B cell (primary cell): ENCODE measurements around the gene ZNF415. TPM values are rescaled to one million over a fixed set of nuclear protein-coding genes. Genes with fewer than 3 reads are reported as not detected.

Experiments used
- ATAC-seq: fragments of 200-7000 bp; cut with Tn5 transposase; one replicate; pipeline ENCODE4 v1.10.0; 2021; ENCODE audit warnings: low read depth, mild to moderate bottlenecking, moderate number of reproducible peaks, moderate library complexity
- CTCF ChIA-PET: fragments of 350-600 bp; sonication (Branson Sonifier 250); formaldehyde crosslinking; loops from one replicate; lab custom pipeline; 2021; ENCODE audit warnings: antibody characterized with exemption, inconsistent platforms; lab: Charles Lee
- POLR2A ChIA-PET: fragments of 350-600 bp; sonication (Branson Sonifier 250); formaldehyde crosslinking; loops from one replicate; lab custom pipeline; 2021; ENCODE audit warnings: antibody characterized with exemption; lab: Charles Lee
- DNase-seq: peaks from one replicate; pipeline ENCODE4 v3.0.0; 2013
- H2AFZ ChIP-seq: 2 replicates; pipeline ENCODE4 v1.6.1; 2012; ENCODE audit warnings: mild to moderate bottlenecking, low read depth, low read length; ENCODE audit not compliant: insufficient read depth, poor library complexity, severe bottlenecking
- H3K27ac ChIP-seq, 2 donors: 1 replicate in 1 of 2; 2 replicates in 1 of 2; pipeline ENCODE4 v1.5.1; 2012 to 2013; ENCODE audit warnings: low read length in 2 of 2, mild to moderate bottlenecking in 2 of 2, moderate library complexity in 1 of 2
- H3K27me3 ChIP-seq, 4 experiments: fragments of 200-600 bp in 1 of 4; sonication (generic) in 1 of 4; replicated peaks in 1 of 4; 1 replicate in 2 of 4; 2 replicates in 2 of 4; pipeline versions ENCODE4 v1.6.1 to v1.7.0; 2013 to 2016; ENCODE audit warnings: low read length in 3 of 4, mild to moderate bottlenecking in 2 of 4, mixed read lengths in 1 of 4, moderate library complexity in 1 of 4; ENCODE audit not compliant: insufficient read depth in 4 of 4, control insufficient read depth in 3 of 4; ENCODE audit errors: control extremely low read depth in 1 of 4
- H3K36me3 ChIP-seq, 2 experiments: replicated peaks in 1 of 2; 1 replicate in 1 of 2; 2 replicates in 1 of 2; pipeline versions ENCODE4 v1.6.1 to v1.7.1; 2013; ENCODE audit warnings: low read length in 1 of 2; ENCODE audit not compliant: insufficient read depth in 2 of 2, control insufficient read depth in 1 of 2; ENCODE audit errors: control extremely low read depth in 1 of 2, extremely low read depth in 1 of 2
- H3K4me1 ChIP-seq, 2 donors: fragments of 200-600 bp in 1 of 2; sonication (generic) in 1 of 2; 1 replicate in 1 of 2; 2 replicates in 1 of 2; pipeline versions ENCODE4 v1.5.1 to v1.6.1; 2013 to 2017; ENCODE audit warnings: low read length in 2 of 2; ENCODE audit not compliant: control insufficient read depth in 2 of 2, insufficient read depth in 2 of 2
- H3K4me2 ChIP-seq: replicated peaks from 2 replicates; pipeline ENCODE3; 2012; ENCODE audit warnings: mild to moderate bottlenecking, low read depth, low read length; ENCODE audit not compliant: poor library complexity, severe bottlenecking
- H3K4me3 ChIP-seq, 5 experiments: fragments of 200-600 bp in 1 of 5; sonication (generic) in 1 of 5; 1 replicate in 3 of 5; 2 replicates in 2 of 5; pipeline versions ENCODE4 v1.5.1 to v1.7.0; 2011 to 2016; ENCODE audit warnings: low read length in 4 of 5, mild to moderate bottlenecking in 4 of 5, low read depth in 2 of 5, control low read depth in 1 of 5, moderate library complexity in 1 of 5; ENCODE audit not compliant: insufficient read depth in 1 of 5; ENCODE audit errors: control extremely low read depth in 1 of 5, extremely low read depth in 1 of 5
- H3K79me2 ChIP-seq: fragments of 200-600 bp; sonication (generic); one replicate; pipeline ENCODE4 v1.6.0; 2016; ENCODE audit warnings: low read length; ENCODE audit not compliant: control insufficient read depth, insufficient read depth
- H3K9ac ChIP-seq: fragments of 200-600 bp; sonication (generic); 2 replicates; pipeline ENCODE4 v1.6.1; 2017; ENCODE audit warnings: mild to moderate bottlenecking, low read length, moderate library complexity
- H3K9me3 ChIP-seq, 3 donors: one replicate each; pipeline versions ENCODE4 v1.6.1 to v1.7.1; 2013; ENCODE audit warnings: low read length in 2 of 3; ENCODE audit not compliant: control insufficient read depth in 2 of 3, insufficient read depth in 1 of 3; ENCODE audit errors: control extremely low read depth in 1 of 3
- H4K20me1 ChIP-seq: 2 replicates; pipeline ENCODE4 v1.6.0; 2012; ENCODE audit warnings: mild to moderate bottlenecking, low read length; ENCODE audit not compliant: insufficient read depth, control insufficient read depth, poor library complexity, severe bottlenecking
- H3K27ac Mint-ChIP-seq: one replicate; pipeline ENCODE4 v1.8.0; 2021; ENCODE audit warnings: mixed read lengths
- H3K27me3 Mint-ChIP-seq: one replicate; pipeline ENCODE4 v1.8.0; 2021; ENCODE audit warnings: mixed read lengths
- H3K4me1 Mint-ChIP-seq: one replicate; pipeline ENCODE4 v1.8.0; 2021; ENCODE audit warnings: mixed read lengths
- H3K4me3 Mint-ChIP-seq: one replicate; pipeline ENCODE4 v1.8.0; 2021; ENCODE audit warnings: mixed read lengths
- H3K9me3 Mint-ChIP-seq: one replicate; pipeline ENCODE4 v1.8.0; 2022; ENCODE audit warnings: mixed read lengths; ENCODE audit not compliant: insufficient read depth
- EZH2 ChIP-seq: IDR thresholded peaks from 2 replicates; pipeline ENCODE4 v1.6.1; 2012; ENCODE audit warnings: borderline replicate concordance, low read depth, mild to moderate bottlenecking, moderate library complexity, low read length; ENCODE audit not compliant: insufficient read depth, poor library complexity, severe bottlenecking
- WGBS: methylation state at CpG from one replicate; pipeline ENCODE4 v1.1.5; 2013; ENCODE audit warnings: missing lambda C conversion rate; ENCODE audit not compliant: insufficient coverage; 5-methylcytosine and 5-hydroxymethylcytosine counted together
- intact Hi-C: fragments of 100-400 bp; cut with micrococcal nuclease; formaldehyde crosslinking; loops from one replicate; pipeline ENCODE4 v1.10.0; 2022
- polyA plus RNA-seq: library from polyadenylated mRNA; depleted of rRNA; stranded (reverse); fragments of >200 nt; gene quantifications from 2 replicates; pipeline ENCODE4 v1.2.3, GENCODE V29; 2012
- total RNA-seq, 2 donors: library from RNA; stranded (reverse); fragments of 120-200 nt in 1 of 2; gene quantifications; 1 replicate in 1 of 2; 2 replicates in 1 of 2; pipeline versions ENCODE4 v1.2.3 to v1.2.4, GENCODE V29; 2013 to 2022
- TF ChIP-seq, protein P1 (sequence below): fragments of 200-600 bp; IDR thresholded peaks from one replicate; pipeline ENCODE4 v1.8.0; 2022; ENCODE audit warnings: antibody characterized with exemption, mild to moderate bottlenecking

ZNF415 gene
- total and polyA plus RNA-seq, 2 donors (not counting 1 experiment from before 2014, with no cell fraction given), result 4.2 to 6.7 TPM

DNA sequence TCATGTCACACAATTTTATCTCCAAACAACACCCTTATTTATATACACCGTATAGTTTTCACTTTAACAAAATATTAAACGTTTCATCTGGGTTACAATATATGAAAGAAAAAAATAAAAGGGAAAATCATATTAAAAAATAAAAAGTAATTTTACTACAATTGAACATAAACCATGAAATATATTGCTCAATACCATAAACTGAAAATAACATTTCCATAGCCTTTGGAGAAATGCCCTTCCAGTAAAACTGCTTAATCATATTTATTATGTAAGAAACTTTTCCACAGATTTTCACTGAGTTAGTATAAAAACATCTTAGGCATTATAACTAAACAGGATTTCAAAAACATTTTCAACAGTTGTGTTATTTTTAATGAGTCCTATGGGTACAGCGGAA lies 27.6 kb upstream of the ZNF415 start:
- intact Hi-C loops, result no loop called here
- ATAC-seq (no peak), DNase-seq (no peak)
- Histone ChIP-seq H3K4me2 (no peak overlapping the region), H3K9ac (no peak overlapping the region), H4K20me1 (no peaks in the 10 kb centered on the region), H3K4me1 (peaks cover 13 to 17% of the 10 kb centered on the region in 2 donors), H2AFZ (no peak overlapping the region), H3K36me3 (peaks cover 0 to 7% of the 10 kb centered on the region in 2 experiments), H3K79me2 (peaks cover 14% of the 10 kb centered on the region), H3K4me3 (no peak overlapping the region), H3K9me3 (peaks cover 1 to 55% (median 31%) of the 10 kb centered on the region in 3 donors), H3K27ac (no peak overlapping the region), H3K27me3 (no peaks in the 10 kb centered on the region)
- POLR2A ChIA-PET, result no interaction called here
- WGBS, result no CpG with 5 or more reads among the region's 3 CpGs
- H3K27ac Mint-ChIP-seq, result no peak overlapping the region
- no peaks in the 10 kb centered on the region for H3K27me3 Mint-ChIP-seq
- no peak overlapping the region for H3K4me3 Mint-ChIP-seq
- TF ChIP-seq, protein P1, sequence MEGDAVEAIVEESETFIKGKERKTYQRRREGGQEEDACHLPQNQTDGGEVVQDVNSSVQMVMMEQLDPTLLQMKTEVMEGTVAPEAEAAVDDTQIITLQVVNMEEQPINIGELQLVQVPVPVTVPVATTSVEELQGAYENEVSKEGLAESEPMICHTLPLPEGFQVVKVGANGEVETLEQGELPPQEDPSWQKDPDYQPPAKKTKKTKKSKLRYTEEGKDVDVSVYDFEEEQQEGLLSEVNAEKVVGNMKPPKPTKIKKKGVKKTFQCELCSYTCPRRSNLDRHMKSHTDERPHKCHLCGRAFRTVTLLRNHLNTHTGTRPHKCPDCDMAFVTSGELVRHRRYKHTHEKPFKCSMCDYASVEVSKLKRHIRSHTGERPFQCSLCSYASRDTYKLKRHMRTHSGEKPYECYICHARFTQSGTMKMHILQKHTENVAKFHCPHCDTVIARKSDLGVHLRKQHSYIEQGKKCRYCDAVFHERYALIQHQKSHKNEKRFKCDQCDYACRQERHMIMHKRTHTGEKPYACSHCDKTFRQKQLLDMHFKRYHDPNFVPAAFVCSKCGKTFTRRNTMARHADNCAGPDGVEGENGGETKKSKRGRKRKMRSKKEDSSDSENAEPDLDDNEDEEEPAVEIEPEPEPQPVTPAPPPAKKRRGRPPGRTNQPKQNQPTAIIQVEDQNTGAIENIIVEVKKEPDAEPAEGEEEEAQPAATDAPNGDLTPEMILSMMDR, result no peak
- TF ChIP-seq EZH2, result no peak
- CTCF ChIA-PET, result no interaction called here
- H3K4me1 Mint-ChIP-seq, result peaks cover 22% of the 10 kb centered on the region
- H3K9me3 Mint-ChIP-seq, result peaks cover 15% of the 10 kb centered on the region

DNA sequence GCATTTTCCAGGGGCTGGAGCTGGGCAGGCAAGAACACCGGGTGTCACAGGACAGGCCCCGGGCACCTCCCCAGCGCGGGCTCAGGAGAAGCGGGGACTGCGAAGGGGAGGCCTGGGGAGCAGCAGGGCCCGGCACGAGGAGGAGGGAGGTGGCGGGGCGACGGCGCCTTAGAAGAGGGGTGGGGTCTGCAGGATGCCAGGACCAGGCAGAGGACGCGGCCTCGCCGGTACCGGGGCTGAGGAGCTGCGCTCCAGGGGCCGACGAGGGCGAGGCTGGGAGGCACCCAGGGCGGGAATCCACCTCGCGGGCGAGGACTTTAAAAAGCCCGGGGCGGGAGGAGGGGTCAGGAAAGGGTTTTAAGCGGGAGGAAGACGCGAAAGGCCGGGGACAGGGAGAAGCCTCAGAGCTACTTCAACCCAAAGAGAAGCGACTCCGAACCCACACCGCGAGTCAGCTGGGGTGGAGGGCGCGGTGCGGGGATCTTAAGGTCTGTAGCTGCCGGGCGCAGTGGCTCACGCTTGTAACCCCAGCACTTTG lies 25.5 kb upstream of the ZNF415 start:
- POLR2A ChIA-PET, result interaction anchor here (0.7 kb wide), 2 partner anchors 193 to 198 kb away, joined by 3 to 6 read pairs; no protein-coding TSS in a partner anchor
- Mint-ChIP-seq H3K4me3 (peak overlapping the region; percentile 92), H3K27ac (peak overlapping the region; percentile 54), H3K4me1 (peaks cover 26% of the 10 kb centered on the region), H3K27me3 (no peaks in the 10 kb centered on the region), H3K9me3 (peaks cover 8% of the 10 kb centered on the region)
- TF ChIP-seq EZH2, result no peak
- TF ChIP-seq, protein P1, result no peak
- H3K4me2 ChIP-seq, result peak overlapping the region; percentile 70
- peak overlapping the region; percentile 77 for H2AFZ ChIP-seq
- peak overlapping the region; percentile 38 to 50 for H3K27ac ChIP-seq
- ATAC-seq (peak; percentile 18), DNase-seq (peak; percentile 53)
- intact Hi-C loops, result no loop called here
- CTCF ChIA-PET, result no interaction called here
- peaks cover 14% of the 10 kb centered on the region for H3K79me2 ChIP-seq
- H3K9me3 ChIP-seq, result peaks cover 1 to 60% (median 12%) of the 10 kb centered on the region in 3 donors
- no peaks in the 10 kb centered on the region for H3K27me3 ChIP-seq
- peaks cover 13 to 17% of the 10 kb centered on the region in 2 donors for H3K4me1 ChIP-seq
- H4K20me1 ChIP-seq, result no peaks in the 10 kb centered on the region
- WGBS, result 0% methylated on average over 39 of the region's 41 CpGs
- peaks cover 0 to 11% of the 10 kb centered on the region in 2 experiments for H3K36me3 ChIP-seq
- peak overlapping the region; percentile 34 to 72 (median 66) for H3K4me3 ChIP-seq
- peak overlapping the region; percentile 72 for H3K9ac ChIP-seq
